ENCODE results near the gene NT5C1A. TPM values are rescaled to one million over a fixed set of nuclear protein-coding genes. Genes with fewer than 3 reads are reported as not detected.

The NT5C1A gene
- total RNA-seq, 1 donor: not detected

- DNase-seq (ENCODE audit: low read depth): no peak
- H3K4me3 ChIP-seq (ENCODE audit: low read depth, low read length): no peak overlapping the region
- TF ChIP-seq, protein P1, sequence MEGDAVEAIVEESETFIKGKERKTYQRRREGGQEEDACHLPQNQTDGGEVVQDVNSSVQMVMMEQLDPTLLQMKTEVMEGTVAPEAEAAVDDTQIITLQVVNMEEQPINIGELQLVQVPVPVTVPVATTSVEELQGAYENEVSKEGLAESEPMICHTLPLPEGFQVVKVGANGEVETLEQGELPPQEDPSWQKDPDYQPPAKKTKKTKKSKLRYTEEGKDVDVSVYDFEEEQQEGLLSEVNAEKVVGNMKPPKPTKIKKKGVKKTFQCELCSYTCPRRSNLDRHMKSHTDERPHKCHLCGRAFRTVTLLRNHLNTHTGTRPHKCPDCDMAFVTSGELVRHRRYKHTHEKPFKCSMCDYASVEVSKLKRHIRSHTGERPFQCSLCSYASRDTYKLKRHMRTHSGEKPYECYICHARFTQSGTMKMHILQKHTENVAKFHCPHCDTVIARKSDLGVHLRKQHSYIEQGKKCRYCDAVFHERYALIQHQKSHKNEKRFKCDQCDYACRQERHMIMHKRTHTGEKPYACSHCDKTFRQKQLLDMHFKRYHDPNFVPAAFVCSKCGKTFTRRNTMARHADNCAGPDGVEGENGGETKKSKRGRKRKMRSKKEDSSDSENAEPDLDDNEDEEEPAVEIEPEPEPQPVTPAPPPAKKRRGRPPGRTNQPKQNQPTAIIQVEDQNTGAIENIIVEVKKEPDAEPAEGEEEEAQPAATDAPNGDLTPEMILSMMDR (IDR thresholded peaks at IDR 0.05; ENCODE audit: insufficient read depth, low read length): no peak
Measured at GRCh38 chr1:39632323-39632681, 39.6 kb downstream of the NT5C1A start.

GRCh38 chr1:39631361-39632322, 40.3 kb downstream of the NT5C1A start:
- DNase-seq (ENCODE audit: low read depth): no peak
- H3K4me3 ChIP-seq (ENCODE audit: low read depth, low read length): no peak overlapping the region
- TF ChIP-seq, protein P1 (IDR thresholded peaks at IDR 0.05; ENCODE audit: insufficient read depth, low read length): no peak

- no peak for DNase-seq (ENCODE audit: low read depth)
- no peak overlapping the region for H3K4me3 ChIP-seq (ENCODE audit: low read depth, low read length)
- TF ChIP-seq, protein P1 (IDR thresholded peaks at IDR 0.05; ENCODE audit: insufficient read depth, low read length): no peak
Measured at GRCh38 chr1:39628807-39629350, 43.0 kb downstream of the NT5C1A start.

DNA sequence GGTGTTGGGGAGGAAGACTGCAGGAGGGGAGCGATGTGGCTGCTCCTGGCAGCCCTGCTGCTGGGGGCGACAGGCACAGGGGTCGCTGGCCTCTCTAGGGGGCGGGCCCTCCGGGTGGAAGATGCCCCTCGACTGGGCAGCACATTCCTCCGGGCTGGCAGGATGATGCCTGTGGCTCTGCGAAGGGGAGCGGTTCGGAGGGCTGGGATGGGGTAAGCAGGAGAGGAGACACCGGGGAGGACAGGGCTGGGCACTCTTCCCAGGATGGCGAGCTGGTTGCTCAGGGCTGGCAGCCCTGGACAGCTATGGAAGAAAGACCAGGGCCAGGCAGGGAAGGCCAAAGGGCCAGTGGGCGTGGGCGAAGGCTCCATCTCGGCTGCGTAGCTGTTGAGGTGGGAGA, 45.3 kb downstream of the NT5C1A start:
- H3K4me3 ChIP-seq (ENCODE audit: low read depth, low read length): no peak overlapping the region
- DNase-seq (ENCODE audit: low read depth): no peak
- TF ChIP-seq, protein P1 (IDR thresholded peaks at IDR 0.05; ENCODE audit: insufficient read depth, low read length): no peak

GRCh38 chr1:39625462-39626273, 46.2 kb downstream of the NT5C1A start:
- H3K4me3 ChIP-seq (ENCODE audit: low read depth, low read length): no peak overlapping the region
- TF ChIP-seq, protein P1 (IDR thresholded peaks at IDR 0.05; ENCODE audit: insufficient read depth, low read length): no peak
- peak; percentile 61 for DNase-seq (ENCODE audit: low read depth)

DNA sequence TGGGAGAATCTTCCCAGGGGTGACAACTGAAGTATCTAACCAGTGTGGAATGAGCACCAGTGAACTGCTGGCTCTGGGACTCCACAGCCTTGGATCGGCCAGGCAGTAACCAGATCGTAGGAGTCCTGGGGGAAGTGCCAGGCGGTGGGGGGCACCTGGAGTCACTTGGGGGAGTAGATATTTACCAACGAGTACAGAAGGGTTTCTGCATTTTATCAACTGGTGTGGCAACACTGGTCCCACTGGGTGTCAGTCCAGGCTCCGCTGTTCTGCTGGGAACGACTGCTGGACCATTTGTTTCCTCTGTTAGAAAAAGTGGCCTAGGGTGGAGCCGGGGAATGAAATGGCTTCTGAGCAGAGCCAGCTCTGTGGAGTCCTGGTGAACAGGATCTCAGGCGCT, 46.9 kb downstream of the NT5C1A start:
- TF ChIP-seq, protein P1 (IDR thresholded peaks at IDR 0.05; ENCODE audit: insufficient read depth, low read length): no peak
- DNase-seq (ENCODE audit: low read depth): no peak
- no peak overlapping the region for H3K4me3 ChIP-seq (ENCODE audit: low read depth, low read length)

Data from fibroblast of the aortic adventitia (primary cell).